AG04450 (cell line): Measurements from ENCODE around the gene ZNF878. TPM values are rescaled to one million over a fixed set of nuclear protein-coding genes. Genes with fewer than 3 reads are reported as not detected.

ENCODE experiments used
- CTCF ChIA-PET: fragments of 300-600, 350-600 bp; formaldehyde crosslinking; extraction: SDS; loops from one replicate; lab custom pipeline; 2022; ENCODE audit warnings: antibody characterized with exemption, inconsistent platforms; lab: Charles Lee
- POLR2A ChIA-PET: fragments of 350-600 bp; formaldehyde crosslinking; extraction: SDS; loops from one replicate; lab custom pipeline; 2021; ENCODE audit warnings: antibody characterized with exemption, inconsistent platforms; lab: Yijun Ruan, JAX
- DNase-seq: peaks from one replicate; pipeline ENCODE4 v3.0.0-alpha.2; 2011; ENCODE audit warnings: low read depth, low spot score
- H3K27ac ChIP-seq: one replicate; pipeline ENCODE4 v1.5.1; 2012; ENCODE audit warnings: low read depth, low read length, control low read depth
- H3K27me3 ChIP-seq: one replicate; pipeline ENCODE4 v1.6.0; 2012; ENCODE audit warnings: low read length; ENCODE audit not compliant: control insufficient read depth, insufficient read depth
- H3K4me3 ChIP-seq: 2 replicates; pipeline ENCODE4 v1.5.1; 2011; ENCODE audit warnings: mild to moderate bottlenecking, low read depth, low read length, control low read depth
- H3K9me3 ChIP-seq: 2 replicates; pipeline ENCODE4 v1.5.1; 2012; ENCODE audit warnings: low read length; ENCODE audit not compliant: control insufficient read depth, insufficient read depth
- CTCF ChIP-seq: IDR thresholded peaks from 2 replicates; pipeline ENCODE4 v1.5.1; 2011; ENCODE audit warnings: low read depth, low read length, control low read depth, inconsistent platforms
- polyA plus RNA-seq: library from polyadenylated mRNA; depleted of rRNA; stranded (reverse); fragments of >200 nt; gene quantifications from 2 replicates; pipeline ENCODE4 v1.2.3, GENCODE V29; 2011; rRNA removed
- small RNA-seq: library from RNA; depleted of rRNA; stranded (forward); fragments of <200 nt; gene quantifications from one replicate; pipeline ENCODE3, GENCODE V24; 2012; ENCODE audit warnings: low read depth; ENCODE audit not compliant: insufficient read length

The ZNF878 gene
- polyA plus RNA-seq, 1 experiment = 0.12 TPM

DNA sequence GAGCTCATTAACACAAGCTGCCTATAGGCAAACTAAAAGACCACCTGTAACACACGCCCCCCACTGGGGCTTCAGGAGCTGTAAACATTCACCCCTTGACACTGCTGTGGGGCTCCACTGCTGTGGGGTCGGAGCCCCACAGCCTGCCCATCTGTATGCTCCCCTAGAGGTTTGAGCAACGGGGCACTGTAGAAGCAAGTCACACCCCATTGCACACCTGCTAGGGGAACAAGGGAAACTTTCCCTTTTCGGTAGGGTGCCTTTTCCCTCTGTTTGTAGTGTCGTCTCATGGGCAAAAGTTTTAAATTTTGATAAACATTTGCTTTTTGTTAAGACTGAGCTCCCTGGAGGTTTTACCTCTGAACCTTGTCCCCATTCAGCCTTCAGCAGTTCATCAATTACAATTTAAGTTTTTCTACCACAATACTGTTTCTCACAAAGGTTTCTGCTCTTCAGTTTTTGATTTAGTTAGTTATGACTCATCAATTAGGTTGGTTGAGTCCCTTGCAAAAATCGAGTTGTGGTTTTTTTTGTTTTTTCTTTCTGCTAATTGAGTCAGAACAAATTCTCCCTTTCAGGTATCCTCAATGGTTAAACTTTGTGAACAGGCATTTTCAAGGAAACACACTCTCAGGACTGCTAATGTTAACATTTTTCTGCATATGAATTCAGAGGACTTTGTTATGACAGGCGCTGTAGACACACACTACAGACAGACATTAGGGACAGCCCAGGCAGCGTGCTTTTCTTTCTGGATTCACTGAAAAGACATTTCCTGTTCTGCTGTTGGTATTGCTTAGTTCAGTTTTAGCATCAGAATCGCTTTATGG is 52.4 kb downstream of the ZNF878 start:
- Histone ChIP-seq H3K27me3 (no peaks in the 10 kb centered on the region), H3K4me3 (no peak overlapping the region), H3K27ac (no peak overlapping the region), H3K9me3 (peaks cover 30% of the 10 kb centered on the region)
- POLR2A ChIA-PET = no interaction called here
- CTCF ChIA-PET = interaction anchor here (0.8 kb wide), 1 partner anchor 202 kb away, joined by 3 read pairs; the partner anchor contains the start of gene ZNF491
- TF ChIP-seq CTCF = no peak
- DNase-seq = no peak

DNA sequence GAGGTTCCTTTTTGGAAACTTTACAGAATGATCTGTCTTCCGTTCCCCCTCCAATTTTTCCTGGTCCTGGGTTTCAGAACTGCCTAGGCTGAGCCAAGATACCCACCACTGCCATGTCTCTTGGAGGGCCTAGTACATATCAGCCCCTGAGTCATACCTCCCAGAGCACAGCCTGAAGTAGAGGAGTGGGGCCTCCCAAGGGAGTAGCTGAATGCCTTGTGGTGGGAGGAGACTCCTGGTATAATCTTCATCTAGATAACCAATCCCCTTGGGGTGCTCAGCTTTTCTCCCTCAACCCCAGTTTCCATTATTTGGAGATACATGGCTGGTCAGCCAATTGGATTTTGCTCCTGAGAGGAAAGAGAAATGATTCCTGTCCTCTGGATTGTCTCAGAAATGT is 57.6 kb downstream of the ZNF878 start:
- H3K9me3 ChIP-seq = peaks cover 7% of the 10 kb centered on the region
- no peak overlapping the region for H3K27ac ChIP-seq
- ChIA-PET POLR2A (interaction anchor here (0.7 kb wide), 1 partner anchor 167 kb away, joined by 3 read pairs; no protein-coding TSS in a partner anchor), CTCF (no interaction called here)
- no peak for DNase-seq
- no peaks in the 10 kb centered on the region for H3K27me3 ChIP-seq
- TF ChIP-seq CTCF = no peak
- H3K4me3 ChIP-seq = no peak overlapping the region

Small RNA genes lying within 50 kb of the gene (small RNA-seq; reads per million reads assigned to genes)
- gene RF00019 (not detected), gene RNA5SP464 (not detected), gene RNA5SP465 (not detected), gene RNA5SP466 (not detected)

Other genes with a start within 250 kb of the ZNF878 start
- gene ZNF440, start 238.7 kb downstream of the ZNF878 start, polyA plus RNA-seq = 4.9 and 6.3 TPM in 2 replicates
- 5.3 and 7.0 TPM in 2 replicates for gene ZNF439, start 204.2 kb downstream of the ZNF878 start, polyA plus RNA-seq
- 4.5 and 5.5 TPM in 2 replicates for gene ZNF69, start 165.2 kb downstream of the ZNF878 start, polyA plus RNA-seq
- 6.6 and 8.4 TPM in 2 replicates for gene ZNF700, start 127.9 kb downstream of the ZNF878 start, polyA plus RNA-seq
- gene ZNF763, start 87.9 kb downstream of the ZNF878 start, polyA plus RNA-seq = 2.1 and 3.0 TPM in 2 replicates
- gene ZNF433, start 17.3 kb downstream of the ZNF878 start, polyA plus RNA-seq = 4.3 and 5.6 TPM in 2 replicates
- 4.5 and 6.9 TPM in 2 replicates for gene ZNF844, start 11.8 kb upstream of the ZNF878 start, polyA plus RNA-seq
- 2.4 and 2.7 TPM in 2 replicates for gene ZNF20, start 87.4 kb upstream of the ZNF878 start, polyA plus RNA-seq
- gene ZNF625, start 103.8 kb upstream of the ZNF878 start, polyA plus RNA-seq = 3.3 and 3.4 TPM in 2 replicates
- 3.5 and 4.0 TPM in 2 replicates for gene ZNF136, start 110.1 kb upstream of the ZNF878 start, polyA plus RNA-seq
- gene ZNF44, start 241.9 kb upstream of the ZNF878 start, polyA plus RNA-seq = 3.9 and 4.8 TPM in 2 replicates